ENCODE measurements around the gene SNX32.

The SNX32 gene

DNA sequence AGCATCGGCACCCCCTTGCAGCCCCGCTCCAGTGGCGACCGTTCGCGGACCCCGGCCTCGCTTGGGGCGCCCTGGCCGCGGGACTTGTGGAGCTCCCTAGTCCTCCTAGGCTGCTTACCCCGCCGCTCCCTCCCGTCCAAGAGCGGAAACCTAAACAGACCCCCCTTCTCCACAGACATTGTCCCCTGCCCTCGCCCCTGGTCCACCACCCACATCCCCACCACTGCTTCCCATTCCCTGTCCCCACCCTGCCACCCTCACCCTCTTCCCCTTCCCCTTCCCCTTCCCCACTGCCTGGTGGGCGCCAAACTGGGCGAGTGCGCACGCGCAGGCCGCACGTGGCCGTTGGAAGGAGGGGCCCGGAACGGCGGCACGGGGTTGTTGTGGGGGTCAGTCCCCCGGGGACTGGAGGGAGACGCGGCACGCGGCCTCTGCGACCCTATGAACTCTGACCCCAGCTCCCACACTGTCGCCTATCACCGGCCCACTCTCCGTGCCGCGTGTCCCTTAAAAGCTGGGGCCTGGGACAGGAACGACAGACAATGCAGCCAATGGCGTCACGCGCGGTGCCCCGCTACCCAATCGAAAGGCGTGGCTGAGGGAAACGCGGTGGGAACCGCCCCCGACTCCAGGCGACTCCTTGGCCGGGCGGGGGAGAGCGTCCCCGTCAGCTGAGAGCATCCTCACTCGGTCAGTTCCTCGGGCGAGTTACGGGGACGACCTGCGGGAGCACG is at the start of gene SNX32:
Gene SNX32, plus strand, starts transcription at position 667 of the 734 bp plus-strand sequence. CDS start 103 bp downstream, outside the sequence.
- DNase-seq (ENCODE audit: low spot score): peak; percentile 93

DNA sequence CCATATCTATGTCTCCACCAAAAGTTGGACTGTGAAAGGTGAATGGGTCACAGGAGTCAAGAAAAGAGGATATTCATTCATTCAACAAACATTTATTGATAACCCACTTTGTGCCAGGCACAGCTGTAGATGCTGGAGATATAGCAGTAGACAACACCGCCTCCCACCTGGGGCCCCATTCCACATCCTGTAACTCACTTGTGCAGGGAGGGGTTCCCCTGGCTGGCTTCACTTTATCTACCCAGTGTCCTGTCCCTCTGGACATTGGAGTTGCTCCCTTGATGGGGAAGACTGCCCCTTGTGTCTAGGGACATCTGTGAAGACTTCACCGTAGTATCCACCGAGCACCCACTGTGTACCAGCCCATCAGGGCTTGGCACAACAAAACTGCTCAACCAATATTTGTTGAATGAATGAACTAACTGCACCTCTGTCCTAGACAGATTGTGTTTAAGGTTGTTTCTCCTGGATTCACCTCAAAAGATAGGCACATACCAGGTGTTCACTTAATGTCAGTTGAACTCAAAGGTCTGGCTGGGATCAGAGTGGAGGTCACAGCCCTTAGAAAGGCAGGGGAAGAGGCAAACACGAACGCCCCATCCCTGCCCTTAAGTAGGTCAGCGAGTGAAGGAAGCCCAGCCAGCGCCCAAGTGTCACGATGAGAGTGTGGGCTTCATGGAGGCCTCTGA is 48.3 kb upstream of the SNX32 start:
- no peak for DNase-seq (ENCODE audit: low spot score)

DNA sequence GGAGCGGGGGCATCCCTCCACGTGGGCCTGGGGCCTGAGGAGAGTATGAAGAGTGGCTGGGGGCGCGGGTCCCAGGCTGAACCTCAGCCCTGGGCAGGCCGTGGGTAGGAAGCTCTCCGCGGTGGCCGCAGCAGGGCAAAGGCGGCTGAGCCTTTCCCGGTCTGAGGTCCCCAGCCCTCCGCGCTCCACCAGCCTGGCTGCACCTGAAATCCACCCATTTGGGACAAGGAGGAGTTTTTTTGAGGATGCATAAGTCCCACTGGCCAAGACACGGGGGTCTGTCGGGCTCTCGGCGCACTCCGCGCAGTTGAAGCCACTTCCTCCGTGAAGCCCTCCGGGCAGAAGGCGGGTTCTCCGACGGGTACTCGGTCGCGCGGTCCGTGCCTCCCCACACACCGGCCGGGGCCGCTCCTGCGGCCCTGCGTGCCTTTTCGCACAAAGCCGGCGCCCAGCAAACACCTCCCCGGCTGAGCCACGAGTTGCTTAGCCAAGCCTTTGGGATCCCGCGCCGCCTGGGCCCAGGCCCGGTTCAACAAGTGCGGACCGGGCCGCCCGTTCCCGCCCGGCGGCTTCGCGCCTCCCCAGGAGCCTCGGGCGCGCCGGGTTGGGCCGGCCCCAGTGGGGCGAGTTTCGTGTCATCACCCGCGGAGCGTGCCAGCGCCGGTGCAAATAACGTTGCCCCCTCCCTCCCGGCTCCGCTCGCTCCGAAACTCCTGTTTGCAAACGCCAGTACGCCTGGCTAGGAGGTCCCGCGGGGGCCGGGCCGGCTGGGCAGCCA is 47.6 kb upstream of the SNX32 start:
- DNase-seq (ENCODE audit: low spot score): no peak

DNA sequence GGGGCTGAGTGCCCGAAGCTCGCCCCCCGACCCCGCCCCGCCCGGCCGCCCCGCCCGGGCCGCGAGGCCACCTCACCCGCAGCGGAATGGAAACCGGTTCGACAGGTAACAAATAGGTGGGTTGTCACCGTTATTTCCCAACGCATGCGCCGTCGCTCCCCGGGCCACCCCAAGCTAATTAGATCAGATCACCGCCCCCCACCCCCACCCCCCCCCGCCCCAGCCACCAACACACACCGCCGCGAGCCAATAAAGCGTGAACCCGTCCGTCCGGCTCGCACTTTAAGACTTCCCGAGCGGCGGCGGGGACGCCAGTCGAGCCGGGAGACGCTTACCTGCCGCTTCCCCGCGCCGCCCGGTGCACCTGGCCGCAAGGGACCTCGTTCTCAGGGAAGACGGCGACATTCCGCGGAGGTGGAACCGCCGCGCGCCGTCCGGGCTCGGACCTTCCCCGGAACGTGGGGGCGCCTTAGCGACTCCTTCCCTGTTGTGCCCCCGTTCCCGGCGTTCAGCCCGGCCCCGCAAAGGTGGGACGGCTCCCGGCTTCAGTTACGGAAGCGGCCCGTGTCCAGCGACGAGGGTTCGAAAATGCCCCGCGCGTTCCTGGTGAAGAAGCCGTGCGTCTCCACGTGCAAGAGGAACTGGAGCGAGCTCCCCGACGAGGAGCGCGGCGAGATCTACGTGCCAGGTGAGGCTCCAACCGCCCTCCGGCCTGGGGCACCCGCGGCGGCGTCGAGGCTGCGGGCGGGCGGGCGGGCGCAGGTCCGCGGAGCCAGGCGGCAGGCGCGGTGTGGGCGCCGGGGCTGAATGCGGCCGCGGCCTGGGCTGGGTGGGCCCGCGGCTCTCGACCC is 46.8 kb upstream of the SNX32 start, which contains the start of gene OVOL1:
Gene OVOL1, plus strand, starts transcription at position 278 of the 851 bp plus-strand sequence. Its CDS starts 311 bp downstream, at position 589.
- DNase-seq (ENCODE audit: low spot score): no peak

DNA sequence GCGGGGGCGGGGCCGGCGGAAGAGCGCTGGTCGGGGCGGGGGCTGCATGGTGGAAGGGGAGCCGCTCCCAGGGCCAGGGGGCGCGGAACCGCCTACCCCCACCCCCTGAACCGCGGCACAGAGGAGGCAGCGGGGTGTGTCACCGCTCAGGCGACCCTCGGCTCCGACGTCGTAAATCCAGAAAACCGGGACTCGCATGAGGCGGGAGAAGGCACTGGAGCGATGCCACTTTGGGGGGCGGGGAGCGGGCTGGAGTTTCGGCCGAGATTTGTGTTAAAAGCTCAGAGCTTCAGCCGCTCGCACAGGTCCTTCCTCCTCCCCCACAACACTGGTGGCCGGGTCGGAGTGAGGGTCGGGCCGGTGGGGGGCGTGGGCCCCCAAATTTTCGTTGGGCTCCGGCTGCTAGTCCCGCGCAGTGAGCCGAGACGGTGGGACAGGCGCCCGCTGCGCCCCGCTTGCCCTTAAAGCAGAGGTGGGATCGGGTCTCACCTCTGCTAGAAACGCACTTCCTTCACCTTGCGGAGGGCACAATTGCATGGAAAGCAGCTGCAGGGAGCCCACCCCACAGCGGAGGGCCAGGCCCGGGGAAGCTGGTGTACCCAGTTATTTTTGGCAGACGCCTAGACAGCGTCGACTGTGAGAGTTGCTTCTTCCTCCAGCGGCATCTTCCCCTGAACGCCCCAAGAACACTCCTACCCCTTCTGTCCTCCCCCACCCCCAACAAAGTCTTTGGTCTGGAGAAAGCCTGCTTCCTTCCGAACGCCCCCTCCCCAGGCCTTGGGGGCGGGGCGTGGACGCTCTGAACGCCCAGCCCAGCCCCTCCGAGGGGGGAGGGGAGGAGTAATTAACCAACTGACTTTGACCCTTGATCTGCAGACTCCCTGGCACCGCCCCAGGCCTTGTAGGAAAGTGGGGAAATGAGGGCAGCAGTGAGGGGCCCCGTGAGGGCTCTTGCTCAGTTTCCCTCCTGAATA is 45.8 kb upstream of the SNX32 start:
- no peak for DNase-seq (ENCODE audit: low spot score)

DNA sequence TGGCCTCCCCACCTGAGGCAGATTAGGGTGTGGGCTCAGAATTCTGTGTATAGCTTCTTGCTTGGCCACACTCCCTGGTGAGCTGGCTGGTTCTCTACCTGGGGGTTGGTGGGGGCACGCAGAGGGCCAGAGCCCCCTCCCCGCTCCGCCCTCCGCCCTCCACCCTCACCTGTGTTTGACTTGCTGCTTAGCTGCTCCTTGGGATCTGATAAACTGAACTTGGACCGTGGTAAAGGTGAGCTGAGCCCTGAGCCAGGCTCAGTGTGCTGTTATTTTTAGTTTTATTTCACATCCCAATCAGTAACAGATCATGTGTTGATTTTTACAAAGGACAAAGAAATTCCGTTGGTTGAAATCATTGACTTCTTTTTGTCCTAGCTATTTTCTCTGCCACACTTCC is 44.9 kb upstream of the SNX32 start:
- no peak for DNase-seq (ENCODE audit: low spot score)

DNA sequence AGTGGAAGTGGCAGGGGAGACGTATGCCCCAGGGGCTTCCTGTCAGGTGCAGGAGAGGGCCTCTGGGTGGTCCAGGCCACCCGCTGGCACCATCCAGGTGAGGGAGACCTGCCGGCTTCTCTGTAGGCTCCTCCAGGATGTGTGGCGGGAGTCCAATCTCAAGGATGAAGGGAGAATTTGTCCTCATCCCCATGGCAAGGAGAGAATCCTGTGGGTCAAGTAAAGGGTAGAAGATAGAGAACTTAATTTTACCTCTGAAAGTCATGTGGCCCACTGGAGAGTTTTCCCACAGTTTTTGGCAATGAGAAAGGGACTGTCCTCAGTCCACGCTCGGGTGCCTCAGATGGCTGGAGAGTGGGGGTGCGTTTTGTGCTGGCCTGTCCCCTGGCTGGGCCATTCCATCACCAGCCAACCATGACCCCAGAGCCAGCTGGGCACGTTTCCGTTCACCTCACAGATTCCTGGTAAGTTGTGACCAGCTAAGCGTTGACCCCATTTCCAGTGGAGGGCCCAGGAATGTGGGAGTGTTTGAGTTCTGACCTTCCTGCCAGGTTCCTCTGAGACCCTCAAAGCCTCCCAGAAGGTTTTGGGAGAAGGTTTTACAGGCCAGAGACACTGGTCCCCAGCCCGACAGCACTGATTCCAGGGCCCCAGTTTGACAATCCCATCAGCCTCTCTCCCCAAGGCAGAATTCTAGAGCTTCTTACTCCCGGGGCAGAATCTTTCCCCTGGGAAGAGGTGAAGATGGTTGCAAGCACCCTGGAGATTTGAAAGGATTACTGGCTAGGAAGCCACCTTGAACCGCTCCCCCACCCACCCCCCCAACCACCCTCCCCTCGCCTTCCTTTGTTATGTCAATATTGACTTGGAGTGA is 44.3 kb upstream of the SNX32 start:
- DNase-seq (ENCODE audit: low spot score): no peak

DNA sequence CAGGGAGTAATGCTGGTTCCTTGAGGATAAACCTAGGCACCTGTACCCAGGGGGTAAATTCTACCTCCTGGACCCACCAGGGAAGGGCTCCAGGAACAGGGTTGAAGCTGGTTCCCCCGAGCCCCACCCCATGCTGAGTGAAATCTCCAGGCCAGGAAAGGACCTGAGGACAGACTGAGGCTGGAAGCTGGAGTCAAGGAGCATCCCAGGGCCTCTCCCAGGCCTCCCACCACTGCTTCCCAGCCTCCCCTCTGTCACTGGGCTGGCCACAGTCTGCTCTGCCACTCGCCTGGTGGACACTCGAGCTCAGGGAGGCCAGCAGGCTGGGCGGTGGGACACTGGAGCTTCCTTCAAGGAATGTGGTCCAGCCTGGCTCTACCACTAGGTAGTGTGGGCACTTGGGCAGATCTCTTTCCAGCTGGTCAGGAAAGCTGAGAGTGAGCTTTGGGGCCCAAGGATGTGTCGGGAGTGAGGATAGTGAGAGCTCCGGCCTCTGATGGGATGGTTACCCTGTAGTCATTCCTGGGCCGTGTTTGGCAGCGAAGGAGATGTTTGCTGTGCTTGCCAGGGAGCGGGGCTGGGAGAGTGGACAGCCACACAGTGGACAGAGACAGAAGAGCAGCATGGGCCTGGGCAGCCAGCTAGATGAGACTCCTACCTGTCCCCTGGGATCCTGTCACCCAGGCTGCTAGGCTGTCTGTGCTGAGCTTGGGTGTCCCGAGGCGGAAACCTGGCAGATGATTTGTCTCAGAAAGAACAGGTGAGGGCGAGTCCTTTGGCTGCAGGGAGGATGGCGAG is 43.5 kb upstream of the SNX32 start:
- DNase-seq (ENCODE audit: low spot score): no peak

DNA sequence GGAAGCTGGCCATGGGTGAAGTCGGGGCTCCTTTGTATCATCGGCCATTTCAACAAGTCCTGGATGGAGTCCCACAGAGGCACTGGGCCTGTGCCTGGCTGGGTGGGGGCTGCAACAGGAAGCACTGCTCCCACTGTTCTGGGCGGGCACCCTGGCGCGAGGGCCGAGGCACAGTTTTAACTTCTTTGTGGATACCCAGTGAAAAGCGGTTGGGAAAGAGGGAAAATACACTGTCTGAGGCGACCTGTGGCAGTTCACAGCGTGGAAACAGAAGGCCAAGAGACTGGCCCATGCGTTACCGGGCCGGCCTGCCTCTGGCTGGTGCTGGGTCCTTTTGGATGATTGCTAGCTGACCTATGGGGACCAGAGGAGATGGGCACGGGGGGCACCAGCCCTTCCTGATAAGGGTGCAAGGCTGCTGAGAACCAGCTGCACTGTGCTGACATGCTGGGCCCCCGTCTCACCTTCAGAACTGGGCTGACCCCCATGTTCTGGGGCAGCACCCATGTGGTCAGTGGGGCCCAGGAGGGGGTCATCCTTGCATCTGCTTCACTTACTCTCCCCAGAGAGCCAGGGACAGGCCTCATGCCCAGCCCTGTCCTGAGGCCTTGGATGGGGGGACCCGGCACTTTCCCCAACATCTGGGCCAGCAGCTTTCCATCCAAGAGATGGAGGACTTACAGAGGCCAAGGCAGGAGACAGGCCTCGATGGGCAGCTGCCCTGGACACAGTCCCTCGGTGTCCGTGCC is 42.7 kb upstream of the SNX32 start:
- DNase-seq (ENCODE audit: low spot score): no peak

DNA sequence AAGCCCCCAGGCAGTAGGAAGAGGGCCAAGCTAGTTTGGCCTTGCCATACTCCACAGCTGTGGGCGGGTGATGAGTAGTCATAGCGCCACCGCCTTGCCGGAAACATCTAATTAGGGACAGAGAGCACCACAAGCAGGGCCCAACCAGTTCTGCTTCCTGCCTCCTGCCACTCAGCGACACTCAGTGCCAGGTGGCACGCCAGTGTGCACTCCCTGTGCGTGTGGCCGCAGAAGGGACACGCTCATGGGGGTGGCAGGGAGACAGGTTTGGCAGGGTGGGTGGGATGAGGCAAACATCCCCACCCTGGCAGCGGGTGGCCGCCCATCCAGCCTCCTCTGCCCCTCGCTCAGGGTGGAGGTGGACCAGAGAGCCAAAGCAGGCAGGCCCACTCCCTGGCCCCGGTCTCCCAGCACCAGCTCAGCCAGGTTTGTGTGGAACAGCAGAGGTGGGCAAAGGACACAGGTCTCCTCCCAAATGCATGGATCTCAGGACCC is 42.0 kb upstream of the SNX32 start:
- no peak for DNase-seq (ENCODE audit: low spot score)

DNA sequence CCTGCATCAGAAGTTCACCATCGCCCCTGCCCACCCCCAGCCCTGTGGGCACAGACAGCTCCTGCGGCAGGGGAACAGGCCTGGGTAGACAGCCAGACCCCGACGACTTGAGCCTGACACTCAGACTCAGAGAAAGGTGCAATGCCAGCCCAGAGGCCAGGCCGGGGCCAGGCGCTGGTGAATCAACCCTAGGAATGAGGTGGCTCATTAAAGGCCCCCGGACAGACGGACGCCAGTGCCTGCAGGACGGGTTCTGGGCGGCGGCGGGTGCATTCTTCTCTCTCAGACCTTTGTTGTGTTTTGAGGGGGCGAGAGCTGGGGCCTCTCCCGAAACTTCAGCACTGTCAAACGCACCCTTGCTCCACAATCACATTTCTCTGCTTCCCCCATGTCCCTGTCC is 41.3 kb upstream of the SNX32 start:
- no peak for DNase-seq (ENCODE audit: low spot score)

DNA sequence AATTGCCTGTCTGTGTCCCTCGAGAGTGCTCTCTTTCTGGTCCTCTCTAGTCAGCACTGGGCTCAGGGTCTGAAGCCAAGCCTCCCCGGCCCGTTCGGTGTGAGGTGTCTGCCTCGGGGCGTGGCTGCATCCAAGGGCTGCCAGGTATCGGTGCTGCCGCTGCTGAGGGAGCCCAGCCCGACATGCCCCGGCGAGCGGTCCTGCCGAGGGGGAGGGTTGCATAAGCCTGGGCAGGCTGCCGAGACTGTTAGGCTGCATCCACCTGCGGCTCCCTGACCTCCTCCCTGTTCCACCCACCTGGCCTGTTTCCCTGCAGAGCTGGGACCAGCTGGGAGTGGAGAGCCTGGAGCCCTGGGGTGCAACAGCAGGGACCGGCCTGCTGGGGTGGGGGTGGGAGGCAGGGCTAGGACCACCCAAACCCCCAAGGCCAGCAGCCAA is 40.6 kb upstream of the SNX32 start:
- no peak for DNase-seq (ENCODE audit: low spot score)

DNA sequence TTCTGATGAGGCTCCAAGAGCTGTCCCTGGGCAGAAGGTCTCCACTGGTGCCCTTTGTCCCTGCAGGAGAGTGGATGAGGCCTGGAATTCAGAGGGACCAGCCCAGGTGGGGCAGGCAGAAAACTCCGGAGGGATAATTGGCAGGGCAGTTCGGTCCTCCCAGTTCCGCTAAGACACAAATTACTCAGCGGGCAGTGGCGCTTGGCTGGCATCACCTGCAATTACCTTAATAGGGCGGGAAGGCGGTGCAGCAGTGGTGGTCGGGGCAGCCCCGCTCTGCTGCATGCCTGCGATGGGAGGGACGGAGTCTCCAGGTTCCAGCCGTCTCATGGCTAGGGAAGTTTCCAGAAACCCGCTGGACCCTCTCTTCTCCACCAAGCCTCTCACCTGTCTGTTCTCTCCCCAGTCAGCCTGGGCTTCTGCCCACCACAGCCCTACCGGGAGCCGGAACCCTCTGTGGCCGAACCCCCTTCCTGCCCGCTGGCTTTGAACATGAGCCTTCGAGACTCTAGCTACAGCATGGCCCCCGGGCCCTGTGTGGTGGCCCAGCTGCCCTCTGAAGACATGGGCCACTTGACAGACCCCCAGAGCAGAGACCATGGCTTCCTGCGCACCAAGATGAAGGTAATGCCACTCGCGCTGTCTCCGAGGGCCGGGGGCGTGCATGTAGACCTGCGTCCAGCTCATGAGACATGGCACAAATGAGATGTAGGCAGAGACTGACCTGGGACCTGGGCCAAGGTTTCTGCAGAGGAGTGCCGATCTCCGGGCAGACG is 40.0 kb upstream of the SNX32 start:
- no peak for DNase-seq (ENCODE audit: low spot score)

DNA sequence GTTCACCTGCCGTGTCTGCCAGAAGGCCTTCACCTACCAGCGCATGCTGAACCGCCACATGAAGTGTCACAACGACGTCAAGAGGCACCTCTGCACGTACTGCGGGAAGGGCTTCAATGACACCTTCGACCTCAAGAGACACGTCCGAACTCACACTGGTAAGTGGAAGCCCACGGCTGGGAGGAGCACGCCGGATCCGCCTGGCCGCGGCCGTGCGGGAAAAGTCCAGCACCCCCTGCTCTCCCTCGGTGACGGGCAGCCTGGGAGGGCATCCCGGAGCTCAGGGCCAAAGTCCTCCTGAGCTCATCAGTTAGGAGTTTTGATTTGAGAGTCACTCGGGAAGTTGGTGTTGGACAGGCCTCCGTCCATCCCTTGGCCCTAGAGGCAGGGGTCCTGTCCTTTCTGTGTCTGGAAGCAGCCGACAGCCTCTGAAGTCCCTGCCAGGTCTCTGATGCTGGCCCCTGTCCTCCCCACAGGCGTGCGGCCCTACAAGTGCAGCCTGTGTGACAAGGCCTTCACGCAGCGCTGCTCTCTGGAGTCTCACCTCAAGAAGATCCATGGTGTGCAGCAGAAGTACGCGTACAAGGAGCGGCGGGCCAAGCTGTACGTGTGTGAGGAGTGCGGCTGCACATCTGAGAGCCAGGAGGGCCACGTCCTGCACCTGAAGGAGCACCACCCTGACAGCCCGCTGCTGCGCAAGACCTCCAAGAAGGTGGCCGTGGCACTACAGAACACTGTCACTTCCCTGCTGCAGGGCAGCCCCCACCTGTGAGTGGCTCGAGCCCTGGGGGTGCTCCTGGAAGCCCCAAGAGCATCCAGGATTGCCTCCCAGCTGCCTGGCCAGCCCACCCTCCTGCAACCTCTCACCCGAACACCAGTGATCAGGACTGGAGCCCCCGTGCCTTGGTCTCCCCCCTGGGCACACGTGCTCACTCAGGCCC is 38.9 kb upstream of the SNX32 start:
- DNase-seq (ENCODE audit: low spot score): no peak

DNA sequence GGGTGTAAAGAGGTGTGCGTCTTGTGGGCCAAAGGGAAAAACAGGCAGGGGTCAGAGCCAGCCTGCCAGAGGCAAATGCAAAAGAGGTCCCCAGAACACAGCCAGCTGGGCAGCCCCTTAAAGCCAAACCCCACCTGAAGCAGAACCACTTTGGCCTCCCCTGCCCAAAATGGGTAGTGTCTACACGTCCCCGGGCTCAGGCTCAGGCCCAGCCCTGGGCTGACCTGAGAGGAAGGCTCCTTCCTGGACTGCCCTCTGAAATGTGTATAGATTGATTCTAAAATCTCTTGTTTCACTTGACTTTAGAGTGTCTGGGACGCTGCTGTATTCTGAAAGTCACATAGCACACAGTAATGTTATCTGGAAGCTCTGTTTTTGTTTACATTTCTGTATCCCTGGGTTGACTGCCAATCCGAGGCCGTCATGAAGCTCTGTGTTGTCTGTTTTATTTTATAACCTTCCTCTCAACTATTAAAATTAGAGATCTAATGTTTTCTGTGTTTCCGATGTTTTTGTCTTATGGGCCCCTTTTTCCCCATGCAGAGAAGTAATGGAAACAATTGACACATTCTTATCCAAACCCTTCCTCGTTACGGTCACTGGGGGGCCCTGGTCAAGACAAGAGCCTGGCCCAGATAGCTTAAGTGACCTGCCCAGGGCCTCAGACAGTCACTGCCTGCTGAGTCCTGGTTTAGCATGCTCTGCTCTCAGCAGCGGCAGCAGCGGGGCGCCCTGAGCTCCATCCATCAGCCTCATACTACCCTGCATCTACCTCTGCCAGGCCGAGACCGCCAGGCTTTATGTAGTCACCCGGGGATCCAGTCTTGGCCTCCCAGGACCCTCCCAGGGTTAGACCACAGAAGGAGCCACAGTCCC is 36.8 kb upstream of the SNX32 start:
- no peak for DNase-seq (ENCODE audit: low spot score)

Measured in hematopoietic multipotent progenitor cell treated with erythropoietin and hydrocortisone succinate and interleukin-3 and kit ligand, for 15 days (in vitro differentiated cells).